ENCODE results near the gene SORBS1. TPM values are rescaled to one million over a fixed set of nuclear protein-coding genes. Genes with fewer than 3 reads are reported as not detected.

Gene SORBS1
- total and polyA plus RNA-seq, 4 donors: 33.2 to 71.3 (median 44.1) TPM

DNA sequence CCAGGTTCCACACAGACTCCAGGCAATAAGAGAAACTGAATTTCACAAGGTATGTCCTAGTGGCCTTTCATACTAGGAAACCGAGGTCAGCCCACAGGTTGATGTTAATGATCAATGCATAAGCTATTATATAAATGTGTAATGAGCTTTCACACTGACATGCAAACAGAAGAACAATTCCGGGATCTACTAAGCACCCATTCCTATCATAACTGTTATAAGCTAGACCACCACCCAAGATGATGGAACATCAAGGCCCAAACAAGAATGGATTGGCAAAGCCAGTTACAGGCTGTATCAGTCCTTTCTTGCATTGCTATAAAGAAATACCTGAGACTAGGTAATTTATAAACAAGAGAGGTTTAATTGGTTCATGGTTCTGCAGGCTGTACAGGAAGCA, 15.2 kb downstream of the SORBS1 start:
- Histone ChIP-seq H3K9me3 (ENCODE audit: control insufficient read depth in 4 of 4, low read length in 3 of 4) (no peaks in the 10 kb centered on the region), H3K36me3 (ENCODE audit: control insufficient read depth in 4 of 4, insufficient read depth in 3 of 4, low read depth in 1 of 4, low read length in 3 of 4) (no peaks in the 10 kb centered on the region), H3K27ac (ENCODE audit: low read depth in 1 of 2, low read length in 2 of 2) (no peak overlapping the region), H3K4me3 (ENCODE audit: low read depth in 1 of 3, low read length in 3 of 3) (no peak overlapping the region), H3K27me3 (ENCODE audit: control insufficient read depth in 4 of 4, insufficient read depth in 4 of 4, low read length in 3 of 4) (no peaks in the 10 kb centered on the region), H3K9ac (ENCODE audit: low read depth in 1 of 2, low read length in 2 of 2) (no peak overlapping the region), H3K4me1 (ENCODE audit: control insufficient read depth in 4 of 4, insufficient read depth in 4 of 4, low read length in 3 of 4) (peaks cover 15 to 43% (median 32%) of the 10 kb centered on the region in 4 donors)
- TF ChIP-seq, protein P1, sequence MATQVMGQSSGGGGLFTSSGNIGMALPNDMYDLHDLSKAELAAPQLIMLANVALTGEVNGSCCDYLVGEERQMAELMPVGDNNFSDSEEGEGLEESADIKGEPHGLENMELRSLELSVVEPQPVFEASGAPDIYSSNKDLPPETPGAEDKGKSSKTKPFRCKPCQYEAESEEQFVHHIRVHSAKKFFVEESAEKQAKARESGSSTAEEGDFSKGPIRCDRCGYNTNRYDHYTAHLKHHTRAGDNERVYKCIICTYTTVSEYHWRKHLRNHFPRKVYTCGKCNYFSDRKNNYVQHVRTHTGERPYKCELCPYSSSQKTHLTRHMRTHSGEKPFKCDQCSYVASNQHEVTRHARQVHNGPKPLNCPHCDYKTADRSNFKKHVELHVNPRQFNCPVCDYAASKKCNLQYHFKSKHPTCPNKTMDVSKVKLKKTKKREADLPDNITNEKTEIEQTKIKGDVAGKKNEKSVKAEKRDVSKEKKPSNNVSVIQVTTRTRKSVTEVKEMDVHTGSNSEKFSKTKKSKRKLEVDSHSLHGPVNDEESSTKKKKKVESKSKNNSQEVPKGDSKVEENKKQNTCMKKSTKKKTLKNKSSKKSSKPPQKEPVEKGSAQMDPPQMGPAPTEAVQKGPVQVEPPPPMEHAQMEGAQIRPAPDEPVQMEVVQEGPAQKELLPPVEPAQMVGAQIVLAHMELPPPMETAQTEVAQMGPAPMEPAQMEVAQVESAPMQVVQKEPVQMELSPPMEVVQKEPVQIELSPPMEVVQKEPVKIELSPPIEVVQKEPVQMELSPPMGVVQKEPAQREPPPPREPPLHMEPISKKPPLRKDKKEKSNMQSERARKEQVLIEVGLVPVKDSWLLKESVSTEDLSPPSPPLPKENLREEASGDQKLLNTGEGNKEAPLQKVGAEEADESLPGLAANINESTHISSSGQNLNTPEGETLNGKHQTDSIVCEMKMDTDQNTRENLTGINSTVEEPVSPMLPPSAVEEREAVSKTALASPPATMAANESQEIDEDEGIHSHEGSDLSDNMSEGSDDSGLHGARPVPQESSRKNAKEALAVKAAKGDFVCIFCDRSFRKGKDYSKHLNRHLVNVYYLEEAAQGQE (IDR thresholded peaks at IDR 0.05): no peak
- TF ChIP-seq TAF1 (conservative IDR thresholded peaks at IDR 0.05): no peak
- no peak for TF ChIP-seq RXRA (IDR thresholded peaks at IDR 0.05)
- 82% methylated on average over 2 of the region's 2 CpGs for WGBS
- DNase-seq (ENCODE audit: low spot score): no peak

DNA sequence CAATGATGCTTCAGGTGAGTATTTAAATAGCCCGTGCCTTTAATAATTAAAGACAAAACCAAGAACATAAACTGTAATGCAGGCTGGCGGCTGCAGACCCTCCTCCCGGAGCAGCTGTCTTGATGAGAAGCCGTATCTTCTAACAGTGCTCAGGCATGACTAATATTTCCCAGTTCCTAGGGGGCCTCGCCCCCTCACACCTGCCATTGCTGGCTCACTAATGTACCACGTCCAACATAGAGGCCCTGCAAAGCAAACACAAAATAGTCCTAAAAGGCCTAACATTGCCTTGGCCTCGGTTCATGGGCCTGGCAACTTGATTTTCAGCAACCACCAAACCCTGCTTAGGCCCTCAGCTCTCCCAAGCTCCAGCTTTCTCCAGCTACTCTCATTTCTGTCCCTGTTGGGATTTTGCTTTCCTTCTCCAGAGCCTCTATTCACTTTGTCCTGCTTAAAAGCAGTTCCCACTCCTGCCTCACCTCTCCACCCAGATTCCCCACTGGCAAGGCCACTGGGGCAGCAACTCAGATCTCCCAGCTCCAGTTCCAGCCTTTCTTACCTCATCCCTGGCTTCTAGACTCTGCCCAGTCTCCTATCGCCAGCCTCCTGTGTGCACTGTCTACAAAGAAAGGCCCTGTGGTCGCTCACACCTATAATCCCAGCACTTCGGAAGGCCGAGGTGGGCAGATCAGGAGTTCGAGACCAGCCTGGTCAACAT, 16.2 kb downstream of the SORBS1 start:
- no peak for DNase-seq (ENCODE audit: low spot score)
- no peaks in the 10 kb centered on the region for H3K36me3 ChIP-seq (ENCODE audit: control insufficient read depth in 4 of 4, insufficient read depth in 3 of 4, low read depth in 1 of 4, low read length in 3 of 4)
- no peaks in the 10 kb centered on the region for H3K9me3 ChIP-seq (ENCODE audit: control insufficient read depth in 4 of 4, low read length in 3 of 4)
- peak overlapping the region in 1 of 2 donors; percentile 4 for H3K27ac ChIP-seq (ENCODE audit: low read depth in 1 of 2, low read length in 2 of 2)
- TF ChIP-seq EGR1 (IDR thresholded peaks at IDR 0.05; ENCODE audit: low read depth in 2 of 2): no peak
- TF ChIP-seq HNF4G (IDR thresholded peaks at IDR 0.05): no peak
- TF ChIP-seq JUND (IDR thresholded peaks at IDR 0.05): no peak
- no peak for TF ChIP-seq RXRA (IDR thresholded peaks at IDR 0.05)
- no peak for TF ChIP-seq HNF4A (conservative IDR thresholded peaks at IDR 0.05)
- no peak for TF ChIP-seq YY1 (IDR thresholded peaks at IDR 0.05)
- no peak for TF ChIP-seq TAF1 (conservative IDR thresholded peaks at IDR 0.05)
- TF ChIP-seq GABPA (IDR thresholded peaks at IDR 0.05 in 1 of 2, conservative IDR thresholded peaks at IDR 0.05 in 1 of 2): no peak
- TF ChIP-seq FOXA1 (IDR thresholded peaks at IDR 0.05): no peak
- TF ChIP-seq, protein P2, sequence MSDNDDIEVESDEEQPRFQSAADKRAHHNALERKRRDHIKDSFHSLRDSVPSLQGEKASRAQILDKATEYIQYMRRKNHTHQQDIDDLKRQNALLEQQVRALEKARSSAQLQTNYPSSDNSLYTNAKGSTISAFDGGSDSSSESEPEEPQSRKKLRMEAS (IDR thresholded peaks at IDR 0.05): no peak
- peaks cover 14 to 37% (median 24%) of the 10 kb centered on the region in 4 donors for H3K4me1 ChIP-seq (ENCODE audit: control insufficient read depth in 4 of 4, insufficient read depth in 4 of 4, low read length in 3 of 4)
- no peaks in the 10 kb centered on the region for H3K27me3 ChIP-seq (ENCODE audit: control insufficient read depth in 4 of 4, insufficient read depth in 4 of 4, low read length in 3 of 4)
- 81% methylated on average over 12 of the region's 12 CpGs for WGBS
- H3K9ac ChIP-seq (ENCODE audit: low read depth in 1 of 2, low read length in 2 of 2): no peak overlapping the region
- H3K4me3 ChIP-seq (ENCODE audit: low read depth in 1 of 3, low read length in 3 of 3): no peak overlapping the region

DNA sequence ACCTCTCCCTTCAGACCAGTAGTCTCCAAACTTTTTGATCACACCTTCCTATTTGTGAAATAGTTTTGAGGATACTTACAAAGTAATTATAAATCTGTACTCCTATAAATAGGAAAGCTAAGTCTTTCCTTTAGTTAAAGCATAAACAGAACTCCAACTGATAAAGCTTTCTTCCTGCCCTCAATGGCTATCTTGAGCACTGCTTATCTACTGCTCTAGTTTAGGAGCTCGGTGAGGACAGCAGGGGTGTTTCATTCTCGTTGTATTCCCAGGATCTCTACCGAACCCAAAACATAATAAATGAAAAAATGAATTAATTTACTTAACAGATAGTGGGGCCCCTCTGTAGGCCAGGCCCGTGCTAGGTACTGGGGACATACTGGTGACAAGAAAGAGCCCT, 17.7 kb downstream of the SORBS1 start:
- H3K27ac ChIP-seq (ENCODE audit: low read depth in 1 of 2, low read length in 2 of 2): no peak overlapping the region
- TF ChIP-seq TAF1 (conservative IDR thresholded peaks at IDR 0.05) (no peak), EGR1 (IDR thresholded peaks at IDR 0.05; ENCODE audit: low read depth in 2 of 2) (no peak), JUND (IDR thresholded peaks at IDR 0.05) (no peak), YY1 (IDR thresholded peaks at IDR 0.05) (no peak), HNF4G (IDR thresholded peaks at IDR 0.05) (no peak)
- TF ChIP-seq, protein P3, sequence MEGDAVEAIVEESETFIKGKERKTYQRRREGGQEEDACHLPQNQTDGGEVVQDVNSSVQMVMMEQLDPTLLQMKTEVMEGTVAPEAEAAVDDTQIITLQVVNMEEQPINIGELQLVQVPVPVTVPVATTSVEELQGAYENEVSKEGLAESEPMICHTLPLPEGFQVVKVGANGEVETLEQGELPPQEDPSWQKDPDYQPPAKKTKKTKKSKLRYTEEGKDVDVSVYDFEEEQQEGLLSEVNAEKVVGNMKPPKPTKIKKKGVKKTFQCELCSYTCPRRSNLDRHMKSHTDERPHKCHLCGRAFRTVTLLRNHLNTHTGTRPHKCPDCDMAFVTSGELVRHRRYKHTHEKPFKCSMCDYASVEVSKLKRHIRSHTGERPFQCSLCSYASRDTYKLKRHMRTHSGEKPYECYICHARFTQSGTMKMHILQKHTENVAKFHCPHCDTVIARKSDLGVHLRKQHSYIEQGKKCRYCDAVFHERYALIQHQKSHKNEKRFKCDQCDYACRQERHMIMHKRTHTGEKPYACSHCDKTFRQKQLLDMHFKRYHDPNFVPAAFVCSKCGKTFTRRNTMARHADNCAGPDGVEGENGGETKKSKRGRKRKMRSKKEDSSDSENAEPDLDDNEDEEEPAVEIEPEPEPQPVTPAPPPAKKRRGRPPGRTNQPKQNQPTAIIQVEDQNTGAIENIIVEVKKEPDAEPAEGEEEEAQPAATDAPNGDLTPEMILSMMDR (IDR thresholded peaks at IDR 0.05; ENCODE audit: low read depth, low read length, missing input control): no peak

More for the DNA sequence above, 17.7 kb downstream of the SORBS1 start:
- Histone ChIP-seq H3K27me3 (ENCODE audit: control insufficient read depth in 4 of 4, insufficient read depth in 4 of 4, low read length in 3 of 4) (no peaks in the 10 kb centered on the region), H3K36me3 (ENCODE audit: control insufficient read depth in 4 of 4, insufficient read depth in 3 of 4, low read depth in 1 of 4, low read length in 3 of 4) (no peaks in the 10 kb centered on the region), H3K4me3 (ENCODE audit: low read depth in 1 of 3, low read length in 3 of 3) (no peak overlapping the region), H3K9ac (ENCODE audit: low read depth in 1 of 2, low read length in 2 of 2) (no peak overlapping the region), H3K4me1 (ENCODE audit: control insufficient read depth in 4 of 4, insufficient read depth in 4 of 4, low read length in 3 of 4) (peaks cover 14 to 47% (median 28%) of the 10 kb centered on the region in 4 donors), H3K9me3 (ENCODE audit: control insufficient read depth in 4 of 4, low read length in 3 of 4) (no peaks in the 10 kb centered on the region)
- 74% methylated on average over 4 of the region's 4 CpGs for WGBS
- DNase-seq (ENCODE audit: low spot score): no peak

All from liver (tissue), 9 donors.